PC-3 (cell line): ENCODE results near the gene TRIM39.

Experiments used
- CTCF ChIP-seq: fragments of 300-600 bp; sonication (generic); conservative IDR thresholded peaks from 2 replicates; pipeline ENCODE4 v1.5.1; 2017; ENCODE audit warnings: antibody characterized with exemption, low read depth, mild to moderate bottlenecking, low read length
- EZH2 ChIP-seq: fragments of 300-600 bp; sonication (generic); IDR thresholded peaks from one replicate; pipeline ENCODE4 v1.6.1; 2017; ENCODE audit warnings: antibody characterized with exemption, mild to moderate bottlenecking, low read length; ENCODE audit not compliant: unreplicated experiment
- EZH2phosphoT487 ChIP-seq: fragments of 300-600 bp; sonication (generic); IDR thresholded peaks from 2 replicates; pipeline ENCODE4 v1.6.1; 2018; ENCODE audit warnings: mild to moderate bottlenecking, antibody characterized with exemption, low read length, borderline replicate concordance

- TF ChIP-seq CTCF (no peak), EZH2 (no peak), EZH2phosphoT487 (no peak)
These were observed 51.7 kb downstream of the TRIM39 start for GRCh38 chr6:30378290-30378937.
